HG02571 (cell line): ENCODE results near the gene ELOB.

Experiments
- ATAC-seq: cut with Tn5 transposase; IDR thresholded peaks from one replicate; pipeline ENCODE4 v1.9.1; 2021; ENCODE audit warnings: mild to moderate bottlenecking, moderate library complexity; ENCODE audit not compliant: unreplicated experiment

The ELOB gene

DNA sequence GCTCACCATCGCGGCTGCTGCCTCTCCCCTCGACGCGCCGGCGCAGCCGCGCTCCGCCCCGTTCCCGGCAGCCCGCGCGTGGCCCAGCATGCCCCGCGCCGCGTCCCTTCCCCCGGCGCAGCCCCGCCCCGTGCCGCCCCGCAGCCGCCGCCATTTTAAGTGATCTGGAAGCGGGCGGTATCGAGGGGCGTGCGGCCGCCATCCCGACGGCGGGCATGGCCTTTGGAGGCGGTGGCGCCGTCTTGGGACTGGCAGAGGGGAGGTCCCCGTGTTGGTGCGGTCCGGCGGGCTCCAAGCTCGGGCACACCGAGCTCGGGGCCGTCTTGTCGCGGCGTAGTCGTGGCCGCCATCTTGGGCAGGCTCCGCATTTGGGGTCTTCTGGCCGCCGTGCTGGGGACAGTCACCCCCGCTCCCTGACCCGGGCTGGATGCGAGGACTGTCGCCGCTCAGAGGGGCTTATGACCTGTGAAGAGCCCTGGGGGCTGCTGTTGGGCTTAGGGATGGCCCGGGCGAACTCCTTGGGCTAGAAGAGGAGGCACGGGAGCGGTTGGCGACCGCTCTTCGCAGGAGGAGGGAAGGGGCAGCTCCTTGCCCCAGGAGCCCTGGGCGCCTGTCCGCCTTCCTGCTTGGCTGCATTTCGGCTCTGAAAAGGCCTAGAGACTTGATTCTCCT, at the start of gene ELOB:
TSS of gene ELOB (minus strand) at position 50 of the 672 bp plus-strand sequence. CDS start at position 9, 41 bp downstream.
- peak; percentile 82 for ATAC-seq

DNA sequence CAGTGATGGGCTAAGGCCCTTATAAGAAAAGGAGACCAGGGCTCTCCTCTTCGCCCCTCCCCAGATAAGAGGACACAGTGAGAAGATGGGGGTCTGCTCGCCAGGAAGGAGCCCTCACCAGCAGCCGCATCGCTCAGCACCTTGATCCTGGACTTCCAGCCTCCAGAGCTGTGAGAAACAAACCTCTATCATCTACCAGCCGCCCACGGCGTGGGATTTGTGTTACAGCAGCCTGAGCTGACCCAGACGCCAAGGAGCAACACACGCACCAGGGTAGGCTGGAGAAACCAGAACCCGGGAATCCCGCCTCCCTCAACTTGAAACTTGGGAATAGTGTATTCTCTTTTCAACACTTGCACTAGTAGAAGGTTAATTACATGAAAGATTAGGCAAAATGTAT, 48.8 kb upstream of the ELOB start:
- ATAC-seq: no peak

DNA sequence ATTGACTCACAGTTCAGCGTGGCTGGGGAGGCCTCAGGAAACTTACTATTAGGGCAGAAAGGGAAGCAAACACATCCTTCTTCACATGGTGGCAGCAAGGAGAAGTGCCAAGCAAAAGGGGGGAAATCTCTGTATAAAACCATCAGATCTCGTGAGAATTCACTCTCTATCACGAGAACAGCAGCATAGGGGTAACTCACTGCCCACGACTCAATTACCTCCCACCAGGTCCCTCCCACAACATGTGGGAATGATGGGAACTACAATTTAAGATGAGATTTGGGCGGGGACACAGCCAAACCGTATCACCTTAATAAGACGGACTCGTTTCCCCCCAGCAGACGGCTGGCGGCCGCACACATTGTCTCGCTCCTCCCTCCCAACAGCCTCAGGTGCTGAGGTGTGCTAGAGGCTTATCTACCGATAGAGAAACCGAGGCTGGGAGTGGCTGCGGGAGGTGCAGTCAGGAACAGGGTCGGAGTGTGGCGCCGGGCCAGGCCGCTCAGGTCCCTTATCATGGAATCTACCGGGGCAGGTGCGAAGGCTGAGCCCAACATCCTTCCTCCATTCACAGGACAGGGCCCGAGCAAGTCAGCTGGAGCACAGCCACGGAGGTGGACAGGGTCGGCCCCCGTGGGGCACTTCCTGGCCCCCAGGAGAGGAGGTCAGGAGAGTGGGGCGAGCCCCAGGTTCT, 48.1 kb upstream of the ELOB start:
- ATAC-seq: no peak

- no peak for ATAC-seq
Measured at GRCh38 chr16:2824626-2825025, 47.5 kb upstream of the ELOB start.

GRCh38 chr16:2822496-2822895, 45.4 kb upstream of the ELOB start:
- ATAC-seq: no peak

DNA sequence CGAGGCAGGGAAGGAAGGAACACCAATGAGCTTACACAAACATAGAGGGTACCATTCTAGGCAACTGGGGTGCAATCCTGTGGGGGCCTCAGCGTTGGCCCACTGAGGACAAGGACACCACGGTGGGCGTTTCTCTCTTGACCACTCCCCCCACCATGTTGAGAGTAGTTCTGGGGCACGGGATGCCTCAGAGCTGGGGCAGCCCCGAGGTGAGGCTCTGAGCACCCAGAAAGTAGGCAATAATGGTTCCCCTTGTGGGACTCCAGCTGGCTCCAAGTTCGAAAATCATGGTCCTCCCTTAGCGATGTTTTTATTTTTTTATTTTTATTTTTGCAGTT, 45.0 kb upstream of the ELOB start:
- ATAC-seq: no peak

- no peak for ATAC-seq
Measured at GRCh38 chr16:2821487-2822157, 44.5 kb upstream of the ELOB start.

- no peak for ATAC-seq
Measured at GRCh38 chr16:2820836-2821486, 43.9 kb upstream of the ELOB start.

- ATAC-seq: no peak
Measured at GRCh38 chr16:2819939-2820835, 43.1 kb upstream of the ELOB start.

DNA sequence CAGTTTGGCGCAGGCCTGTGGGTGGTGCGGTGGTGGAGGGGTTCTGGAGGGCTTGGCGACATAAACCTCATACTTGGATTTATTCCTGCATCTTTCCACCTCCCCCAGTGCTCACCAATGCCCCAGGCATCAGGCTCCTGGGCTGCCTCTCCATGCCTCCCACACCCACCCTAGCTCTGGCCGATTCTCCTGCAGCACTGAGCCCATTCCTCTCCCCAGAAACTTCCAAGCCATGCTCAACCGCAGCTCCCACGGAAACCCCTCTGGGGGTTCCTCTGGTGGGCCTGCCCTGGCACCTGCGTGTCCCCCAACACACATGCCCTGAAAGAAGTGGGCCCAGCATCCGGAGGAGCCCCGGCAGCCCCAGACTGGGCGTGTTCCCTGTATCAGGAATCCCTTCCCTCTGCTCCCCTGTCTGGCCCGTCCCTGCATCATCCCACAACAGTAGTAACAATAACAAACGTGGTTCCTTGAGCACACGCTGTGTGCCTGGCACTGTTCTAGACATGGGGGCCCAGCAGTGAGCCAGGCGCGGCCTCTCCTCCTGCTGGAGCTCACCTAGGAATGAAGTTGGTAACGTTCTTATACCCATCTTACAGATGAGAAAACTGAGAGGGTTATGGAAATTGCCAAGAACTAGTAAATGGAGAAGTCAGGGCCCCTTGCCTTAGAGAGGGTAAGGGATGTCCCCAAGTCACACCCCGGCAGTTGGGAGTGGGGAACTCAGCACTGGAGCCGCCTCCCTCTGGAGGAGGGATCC, 42.3 kb upstream of the ELOB start:
- no peak for ATAC-seq

- no peak for ATAC-seq
Measured at GRCh38 chr16:2818272-2818876, 41.3 kb upstream of the ELOB start.

- no peak for ATAC-seq
Measured at GRCh38 chr16:2817340-2818271, 40.5 kb upstream of the ELOB start.

DNA sequence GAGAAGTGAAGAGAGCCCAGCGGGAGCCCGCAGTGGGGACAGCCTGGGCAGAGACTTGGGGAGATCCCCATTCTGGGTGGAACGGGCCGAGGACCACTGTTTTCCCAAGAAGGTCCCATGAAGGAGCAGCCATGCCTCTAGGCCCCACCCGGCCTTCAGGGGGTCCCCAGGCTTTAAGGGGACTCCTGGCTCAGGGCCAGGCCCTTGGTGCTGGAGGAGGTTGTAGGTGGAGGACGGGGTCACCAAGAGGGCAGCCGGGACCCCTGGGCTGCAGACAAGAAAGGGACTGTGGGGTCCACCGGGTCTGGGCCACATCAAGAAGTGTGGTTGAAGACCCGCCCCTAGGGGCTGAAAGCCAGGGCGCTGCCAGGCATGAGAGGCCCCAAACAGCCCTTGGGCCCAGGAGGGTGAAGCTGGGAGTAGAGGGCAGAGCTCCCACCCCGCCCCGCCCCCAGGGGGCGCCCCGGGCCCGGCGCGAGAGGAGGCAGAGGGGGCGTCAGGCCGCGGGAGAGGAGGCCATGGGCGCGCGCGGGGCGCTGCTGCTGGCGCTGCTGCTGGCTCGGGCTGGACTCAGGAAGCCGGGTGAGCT, 39.8 kb upstream of the ELOB start, which contains the start of gene PRSS21:
TSS of gene PRSS21 (plus strand) at position 487 of the 589 bp plus-strand sequence. CDS start at position 519, 32 bp downstream.
- no peak for ATAC-seq

DNA sequence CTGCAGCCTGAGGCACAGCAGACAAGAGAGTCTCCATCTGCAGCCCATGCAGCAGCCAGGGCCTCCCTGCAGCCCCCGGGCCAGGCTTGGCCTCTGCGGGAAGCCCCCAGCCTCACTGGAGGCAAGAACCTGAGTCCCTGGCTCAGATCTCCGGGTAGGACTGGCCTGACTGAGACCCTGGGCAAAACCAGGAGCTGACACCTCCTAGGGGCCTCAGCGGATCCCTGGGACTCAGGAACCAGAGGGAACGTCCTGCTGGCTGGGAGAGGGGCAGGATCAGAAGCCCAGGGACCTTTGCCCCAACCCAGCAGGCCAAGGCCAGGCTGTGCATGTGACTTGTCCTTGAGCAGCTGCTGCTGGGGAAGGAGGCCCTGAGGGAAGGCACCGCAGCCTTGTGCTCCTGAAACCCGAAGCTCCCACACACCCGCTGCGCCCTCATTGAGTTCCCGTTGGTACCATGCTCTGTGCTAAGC, 38.3 kb upstream of the ELOB start:
- no peak for ATAC-seq

DNA sequence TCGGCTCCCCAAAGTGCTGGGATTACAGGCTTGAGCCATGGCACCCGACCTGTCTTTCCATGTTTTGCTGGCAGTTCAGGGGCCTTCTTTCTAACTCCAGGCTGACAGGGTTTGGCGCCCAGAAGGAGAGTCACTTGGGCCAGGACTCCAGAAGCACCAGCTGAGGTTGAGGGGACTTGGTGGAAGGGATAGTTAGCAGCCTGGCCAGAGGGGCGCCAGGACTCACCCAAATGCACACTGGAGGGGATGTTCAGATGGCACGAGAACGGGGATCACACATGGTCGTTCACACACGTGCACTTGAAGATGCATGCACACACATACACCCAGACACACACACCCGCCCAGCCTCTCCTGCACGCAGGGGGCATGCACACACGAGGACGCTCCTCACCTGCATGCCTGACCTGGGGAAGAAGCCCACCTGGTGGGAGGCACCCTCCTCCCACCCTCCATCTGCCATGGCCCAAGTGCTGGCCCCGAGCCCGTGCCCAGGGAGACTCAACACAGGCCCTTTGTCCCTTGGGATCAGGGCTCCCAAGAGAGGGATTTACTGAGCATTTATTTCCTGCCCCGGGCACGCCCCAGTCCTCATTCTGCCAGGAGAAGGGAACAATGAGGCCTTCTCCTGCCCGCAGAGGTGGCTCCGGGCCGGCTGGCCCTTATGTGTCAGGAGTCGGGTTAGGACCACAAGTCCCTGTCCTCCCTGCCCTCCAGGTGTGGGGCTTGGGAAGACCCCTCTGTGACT, 37.6 kb upstream of the ELOB start:
- no peak for ATAC-seq

DNA sequence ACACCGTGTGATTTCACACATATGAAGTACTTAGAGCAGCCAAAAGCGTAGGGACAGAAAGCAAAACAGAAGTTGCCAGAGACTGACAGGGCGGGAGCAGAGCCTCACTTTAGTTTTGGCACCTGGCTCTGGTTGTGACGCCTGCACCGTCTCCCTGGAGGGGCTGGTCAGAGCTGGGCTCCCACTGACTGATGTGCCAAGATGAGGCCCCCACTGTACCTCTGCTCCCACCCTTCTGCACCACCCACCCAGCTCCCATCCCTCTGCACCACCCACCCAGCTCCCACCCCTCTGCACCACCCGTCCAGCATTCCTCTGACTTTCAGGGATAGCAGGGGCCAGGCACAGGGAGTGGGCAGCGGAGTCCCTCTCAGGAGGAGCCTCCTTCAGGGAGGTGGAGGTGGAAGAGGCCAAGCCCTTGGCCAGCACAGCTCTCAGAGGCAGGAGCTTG, 36.7 kb upstream of the ELOB start:
- no peak for ATAC-seq
